ENCODE results near the gene FAM3D. TPM values are rescaled to one million over a fixed set of nuclear protein-coding genes. Genes with fewer than 3 reads are reported as not detected.

FAM3D gene
- total and polyA plus RNA-seq, 2 of the 8 experiments (the other 6 are each of a cell fraction or from before 2014, with no cell fraction given) = not detected

- Histone ChIP-seq H3K4me3 (ENCODE audit: extremely low read depth in 1 of 4, insufficient read depth in 2 of 4, low read depth in 3 of 4, low read length in 4 of 4) (peak overlapping the region in 1 of 4 experiments; percentile 47; a peak in 1 of 8 replicates), H2BK120ac (replicated peaks; ENCODE audit: low read depth, low read length) (no peak overlapping the region), H3K79me1 (ENCODE audit: low read depth, low read length) (no peaks in the 10 kb centered on the region), H3K14ac (ENCODE audit: insufficient read length) (no peak overlapping the region), H4K91ac (replicated peaks; ENCODE audit: insufficient read length, low read length) (no peak overlapping the region), H2BK20ac (ENCODE audit: low read length) (no peak overlapping the region), H3K4me2 (ENCODE audit: insufficient read depth in 1 of 2, low read depth in 2 of 2, low read length in 2 of 2) (peak overlapping the region in 1 of 2 experiments; percentile 72; a peak in 1 of 4 replicates), H3K23ac (ENCODE audit: insufficient read length) (no peak overlapping the region), H3K27ac (ENCODE audit: low read depth, low read length) (no peak overlapping the region), H2BK5ac (ENCODE audit: low read depth, low read length) (no peak overlapping the region), H3K79me2 (ENCODE audit: control insufficient read depth in 1 of 2, insufficient read depth in 2 of 2, low read length in 2 of 2) (no peaks in the 10 kb centered on the region), H3K9me3 (ENCODE audit: insufficient read depth in 2 of 2, low read depth in 1 of 2, low read length in 1 of 2) (no peaks in the 10 kb centered on the region), H3K36me3 (ENCODE audit: control insufficient read depth in 2 of 4, insufficient read depth in 4 of 4, low read length in 3 of 4) (no peaks in the 10 kb centered on the region), H3K9ac (replicated peaks in 1 of 4; ENCODE audit: extremely low read depth in 1 of 4, low read depth in 3 of 4, low read length in 3 of 4) (no peak overlapping the region), H3K23me2 (ENCODE audit: low read depth, low read length) (peaks cover 2% of the 10 kb centered on the region; the same call in 1 of the 2 replicates), H3K27me3 (replicated peaks in 1 of 4; ENCODE audit: control insufficient read depth in 3 of 4, extremely low read depth in 1 of 4, insufficient read depth in 3 of 4, low read length in 3 of 4) (peaks cover 7 to 35% (median 31%) of the 10 kb centered on the region in 4 experiments), H3K4ac (replicated peaks; ENCODE audit: insufficient read length, low read depth, low read length) (no peak overlapping the region), H3K18ac (ENCODE audit: extremely low read depth, low read length) (no peak overlapping the region), H4K8ac (ENCODE audit: extremely low read depth, insufficient read depth, low read length) (no peak overlapping the region), H2AK5ac (ENCODE audit: low read depth, low read length) (no peak overlapping the region), H4K5ac (ENCODE audit: insufficient read length, low read depth, low read length) (no peak overlapping the region), H3K56ac (replicated peaks; ENCODE audit: insufficient read length, low read depth, low read length) (no peak overlapping the region), H2BK12ac (ENCODE audit: low read depth, low read length) (no peak overlapping the region; the same call in 1 of the 2 replicates), H2AFZ (ENCODE audit: low read length) (no peak overlapping the region), H3K4me1 (replicated peaks in 1 of 4; ENCODE audit: control insufficient read depth in 3 of 4, insufficient read depth in 4 of 4, low read length in 3 of 4) (peaks cover 5 to 19% (median 11%) of the 10 kb centered on the region in 4 experiments; a peak in 6 of 7 replicates), H2BK15ac (ENCODE audit: low read length) (no peak overlapping the region), H4K20me1 (replicated peaks in 1 of 2; ENCODE audit: control insufficient read depth in 1 of 2, insufficient read depth in 2 of 2, low read length in 2 of 2) (peaks cover 0 to 5% of the 10 kb centered on the region in 2 experiments)
- TF ChIP-seq EZH2 (IDR thresholded peaks at IDR 0.05; ENCODE audit: low read depth, low read length, severe bottlenecking) (peak; percentile 53), GTF2F1 (IDR thresholded peaks at IDR 0.05; ENCODE audit: borderline replicate concordance, low read depth, low read length) (no peak)
- WGBS, 2 experiments (ENCODE audit: extremely low coverage in 1 of 2, insufficient coverage in 1 of 2, insufficient read length in 1 of 2, insufficient replicate concordance in 2 of 2, low coverage in 1 of 2, low lambda C conversion rate in 2 of 2, missing lambda C conversion rate in 1 of 2) = 70% methylated on average over 8 of the region's 8 CpGs; no CpG with 5 or more reads in 1 of the 2 experiments
- ChIA-PET POLR2A (ENCODE audit: partially characterized antibody) (interaction anchor here (0.6 to 1.5 kb wide), 2 partner anchors 12 to 485 kb away, joined by 4 to 8 read pairs; no protein-coding TSS in a partner anchor), CTCF (ENCODE audit: partially characterized antibody) (interaction anchor here (0.7 to 40.0 kb wide), 11 partner anchors 11 to 101 kb away, joined by 3 to 994 read pairs (median 3); no protein-coding TSS in a partner anchor)
- DNase-seq (ENCODE audit: low read depth in 1 of 2, low spot score in 2 of 2) (no peak), FAIRE-seq (no peak)
Measured at GRCh38 chr3:58585994-58586393, 80.6 kb downstream of the FAM3D start.
